ENCODE data around the gene WBP1L. TPM values are rescaled to one million over a fixed set of nuclear protein-coding genes. Genes with fewer than 3 reads are reported as not detected.
A peak's percentile ranks its signal among the peaks of the same experiment; 100 is the strongest.
"Not testable (repeated sequence)": the region's sequence is repeated elsewhere in the genome, so short reads cannot be mapped to it uniquely, and the experiment has no call there.

The WBP1L gene
- total RNA-seq, 2 experiments from 2014 or later: 23.9 to 24.6 TPM

DNA sequence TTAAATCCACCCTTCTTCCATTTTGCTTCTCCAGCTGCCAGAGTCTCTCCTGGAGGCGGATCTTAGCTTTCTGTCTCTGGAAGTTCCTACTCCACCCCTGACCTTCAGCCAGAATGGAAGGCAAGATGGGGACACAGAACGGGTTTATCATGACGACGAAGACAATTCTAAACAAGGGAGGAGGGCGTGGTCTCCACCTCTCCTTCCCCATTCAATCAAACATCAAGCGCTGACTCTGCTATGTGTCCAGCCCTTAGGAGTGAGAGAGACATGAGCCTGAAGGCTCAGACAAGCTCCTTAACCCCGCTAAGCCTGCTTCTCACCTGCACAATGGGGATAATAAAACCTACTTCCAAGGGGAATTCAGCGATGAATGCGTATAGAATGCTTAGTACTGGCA, 90.4 kb downstream of the WBP1L start:
- no peaks in the 10 kb centered on the region for H3K36me3 Mint-ChIP-seq
- H3K9me3 Mint-ChIP-seq (ENCODE audit: low read depth): no peaks in the 10 kb centered on the region
- CTCF ChIA-PET: interaction anchor here (0.9 to 4.7 kb wide), 3 partner anchors 18 to 410 kb away, joined by 3 to 23 read pairs (median 3); no protein-coding TSS in a partner anchor
- H3K4me1 Mint-ChIP-seq: no peaks in the 10 kb centered on the region
- H3K27ac Mint-ChIP-seq: no peak overlapping the region
- H3K4me3 Mint-ChIP-seq: no peak overlapping the region
- DNase-seq: no peak
- ATAC-seq: no peak
- H3K27me3 Mint-ChIP-seq: peaks cover 6% of the 10 kb centered on the region

DNA sequence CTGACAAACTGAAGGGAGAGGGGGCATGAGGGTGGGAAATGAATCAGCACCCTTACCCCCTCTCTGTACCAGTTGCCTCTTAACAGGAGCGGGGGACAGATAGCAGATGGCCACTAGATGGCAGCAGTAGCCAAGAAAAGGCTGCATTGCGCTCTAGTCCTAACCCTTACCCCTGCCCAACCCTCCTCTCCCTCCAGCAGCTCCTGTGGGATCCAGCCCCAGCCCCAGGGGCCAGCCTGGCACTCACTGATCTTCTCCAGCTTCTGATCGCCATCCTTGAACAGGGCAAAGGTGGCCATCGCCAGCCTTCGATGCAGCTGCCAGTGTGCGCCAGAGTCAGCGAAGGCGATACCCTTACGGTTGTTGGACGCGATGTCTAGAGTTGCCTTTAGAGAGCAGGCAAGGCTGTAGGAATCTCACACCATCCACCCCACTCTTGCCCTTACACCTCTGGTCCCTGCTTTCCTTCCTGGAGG, 91.3 kb downstream of the WBP1L start:
- peak; percentile 97 for ATAC-seq
- Mint-ChIP-seq H3K36me3 (no peaks in the 10 kb centered on the region), H3K4me3 (no peak overlapping the region), H3K27me3 (peaks cover 13% of the 10 kb centered on the region), H3K27ac (no peak overlapping the region), H3K4me1 (no peaks in the 10 kb centered on the region), H3K9me3 (ENCODE audit: low read depth) (no peaks in the 10 kb centered on the region)
- DNase-seq: peak; percentile 80
- CTCF ChIA-PET: interaction anchor here (0.8 to 4.7 kb wide), 15 partner anchors 12 to 409 kb away, joined by 3 to 38 read pairs (median 4); partner anchors contain the start of gene CNNM2

DNA sequence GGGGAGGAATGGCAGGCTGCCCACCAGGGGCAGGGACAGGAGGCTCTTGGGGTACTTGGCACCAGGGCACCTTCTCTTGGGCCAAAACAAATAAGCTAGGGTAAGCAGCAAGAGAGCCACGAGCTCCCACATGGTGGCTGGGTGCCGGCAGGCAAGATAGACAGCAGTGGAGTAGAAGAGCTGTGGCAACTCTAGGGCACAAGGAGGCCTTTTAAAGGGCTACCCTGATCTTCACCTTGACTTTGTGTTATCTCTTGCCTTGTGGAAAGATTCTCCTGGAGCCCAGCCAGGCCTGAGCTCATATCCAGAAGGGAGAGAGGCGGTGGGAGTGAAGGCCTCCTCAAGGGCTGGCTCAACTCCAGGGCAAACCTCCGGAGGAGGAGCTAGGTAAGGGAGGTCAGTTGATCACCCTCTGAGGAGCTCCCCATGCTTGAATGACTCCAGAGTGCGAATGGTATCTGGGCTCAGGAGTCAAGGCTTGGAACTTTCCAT, 93.5 kb downstream of the WBP1L start, which contains the start of gene CYP17A1:
Gene CYP17A1, minus strand, starts transcription at position 184 of the 492 bp plus-strand sequence. Its CDS starts 52 bp downstream, at position 132.
- ATAC-seq: no peak
- no peak within 1 kb of the TSS for H3K27ac Mint-ChIP-seq

DNA sequence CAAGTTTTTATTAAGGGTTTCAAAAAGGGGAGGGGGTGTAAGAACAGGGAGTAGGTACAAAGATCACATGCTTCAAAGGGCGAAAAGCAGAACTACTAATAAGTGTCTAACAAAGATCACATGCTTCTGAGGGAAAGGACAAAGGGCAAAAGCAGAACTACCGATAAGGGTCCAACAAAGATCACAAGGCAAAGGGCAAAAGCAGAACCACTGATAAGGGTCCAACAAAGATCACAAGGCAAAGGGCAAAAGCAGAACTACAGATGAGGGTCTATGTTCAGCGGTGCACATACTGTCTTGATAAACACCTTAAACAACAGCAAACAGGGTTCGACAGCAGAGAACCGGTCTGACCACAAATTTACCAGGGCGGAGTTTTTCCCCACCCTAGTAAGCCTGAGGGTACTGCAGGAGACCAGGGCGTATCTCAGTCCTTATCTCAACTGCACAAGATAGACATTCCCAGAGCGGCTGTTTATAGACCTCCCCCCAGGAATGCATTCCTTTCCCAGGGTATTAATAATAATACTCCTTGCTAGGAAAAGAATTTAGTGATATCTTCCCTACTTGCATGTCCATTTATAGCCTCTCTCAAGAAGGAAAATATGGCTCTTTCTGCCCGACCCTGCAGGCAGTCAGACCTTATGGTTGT, 94.7 kb downstream of the WBP1L start:
- not testable (repeated sequence) for H3K36me3 Mint-ChIP-seq; H3K4me1 Mint-ChIP-seq; DNase-seq; H3K27ac Mint-ChIP-seq; H3K9me3 Mint-ChIP-seq (ENCODE audit: low read depth); ATAC-seq; H3K4me3 Mint-ChIP-seq
- CTCF ChIA-PET: interaction anchor here (3.8 kb wide), 1 partner anchor 64 kb away, joined by 38 read pairs; no protein-coding TSS in a partner anchor
- H3K27me3 Mint-ChIP-seq: peaks cover 22% of the 10 kb centered on the region

More for the DNA sequence above, 93.5 kb downstream of the WBP1L start, which contains the start of gene CYP17A1:
- Mint-ChIP-seq H3K4me1 (no peaks in the 10 kb centered on the region), H3K36me3 (no peaks in the 10 kb centered on the region), H3K4me3 (no peak within 1 kb of the TSS), H3K27me3 (peaks cover 19% of the 10 kb centered on the region), H3K9me3 (ENCODE audit: low read depth) (no peaks in the 10 kb centered on the region)
- CTCF ChIA-PET: interaction anchor here (0.9 to 4.7 kb wide), 3 partner anchors 41 to 407 kb away, joined by 3 to 38 read pairs (median 23); no protein-coding TSS in a partner anchor
- no peak for DNase-seq

DNA sequence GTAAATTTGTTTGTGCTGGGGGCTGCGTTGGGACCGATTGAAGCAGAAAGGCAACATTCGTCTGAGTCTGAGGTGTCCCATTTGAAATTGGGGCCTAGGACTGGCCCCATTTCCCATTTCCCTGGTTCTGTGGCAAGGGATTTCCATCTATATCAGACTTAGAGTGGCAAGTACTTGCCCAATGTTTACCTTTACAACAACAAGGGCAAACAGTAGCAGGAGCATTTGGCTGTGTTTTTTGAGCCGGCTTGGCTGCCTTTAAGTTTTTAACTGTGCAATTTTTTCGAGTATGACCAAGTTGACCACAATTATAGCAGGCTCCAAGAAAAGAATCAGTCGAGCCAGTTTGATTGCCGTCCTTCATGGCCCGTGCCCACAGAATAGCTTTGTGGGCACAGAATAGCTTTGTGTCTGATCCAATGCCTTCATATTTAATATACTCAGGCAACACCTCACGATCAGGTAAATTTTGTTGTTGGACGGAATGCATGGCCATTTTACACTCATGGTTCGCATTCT, 98.1 kb downstream of the WBP1L start:
- no peaks in the 10 kb centered on the region for H3K4me1 Mint-ChIP-seq
- no peaks in the 10 kb centered on the region for H3K36me3 Mint-ChIP-seq
- no peak overlapping the region for H3K4me3 Mint-ChIP-seq
- H3K27ac Mint-ChIP-seq: no peak overlapping the region
- CTCF ChIA-PET: no interaction called here
- H3K9me3 Mint-ChIP-seq (ENCODE audit: low read depth): no peaks in the 10 kb centered on the region
- DNase-seq: no peak
- ATAC-seq: no peak
- peaks cover 24% of the 10 kb centered on the region for H3K27me3 Mint-ChIP-seq

DNA sequence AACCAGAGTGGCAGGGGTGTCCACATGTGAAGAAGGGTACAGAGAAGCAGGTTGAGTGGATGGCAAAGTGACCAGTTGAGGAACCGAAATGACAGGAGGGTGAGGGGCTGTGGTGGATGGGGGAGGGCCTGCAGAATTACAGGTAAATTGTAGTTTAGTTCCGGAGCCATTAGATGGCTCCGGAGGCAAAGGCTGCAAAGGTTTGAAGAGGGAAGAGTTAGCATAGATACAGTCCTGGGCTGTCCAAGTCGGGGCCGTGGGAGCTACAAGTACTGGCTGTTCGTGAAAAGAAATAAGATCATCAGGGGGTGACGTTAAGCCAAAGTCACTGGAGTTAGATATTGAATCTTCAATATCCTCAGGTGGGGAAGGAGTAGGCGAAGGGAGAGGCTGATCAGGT, 99.4 kb downstream of the WBP1L start:
- not testable (repeated sequence) for H3K4me3 Mint-ChIP-seq; DNase-seq; ATAC-seq; H3K36me3 Mint-ChIP-seq; H3K4me1 Mint-ChIP-seq; H3K9me3 Mint-ChIP-seq (ENCODE audit: low read depth); H3K27ac Mint-ChIP-seq
- CTCF ChIA-PET: interaction anchor here (1.5 kb wide), 1 partner anchor 227 kb away, joined by 3 read pairs; no protein-coding TSS in a partner anchor
- peaks cover 23% of the 10 kb centered on the region for H3K27me3 Mint-ChIP-seq

DNA sequence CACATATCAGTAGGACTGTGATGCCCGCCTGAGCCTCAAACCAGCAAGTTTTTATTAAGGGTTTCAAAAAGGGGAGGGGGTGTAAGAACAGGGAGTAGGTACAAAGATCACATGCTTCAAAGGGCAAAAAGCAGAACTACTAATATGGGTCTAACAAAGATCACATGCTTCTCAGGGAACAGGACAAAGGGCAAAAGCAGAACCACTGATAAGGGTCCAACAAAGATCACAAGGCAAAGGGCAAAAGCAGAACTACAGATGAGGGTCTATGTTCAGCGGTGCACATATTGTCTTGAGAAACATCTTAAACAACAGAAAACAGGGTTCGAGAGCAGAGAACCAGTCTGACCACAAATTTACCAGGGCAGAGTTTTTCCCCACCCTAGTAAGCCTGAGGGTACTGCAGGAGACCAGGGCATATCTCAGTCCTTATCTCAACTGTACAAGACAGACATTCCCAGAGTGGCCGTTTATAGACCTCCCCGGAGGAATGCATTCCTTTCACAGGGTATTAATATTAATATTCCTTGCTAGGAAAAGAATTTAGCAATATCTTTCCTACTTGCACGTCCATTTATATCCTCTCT, 100.5 kb downstream of the WBP1L start:
- DNase-seq; H3K9me3 Mint-ChIP-seq (ENCODE audit: low read depth); H3K4me3 Mint-ChIP-seq; H3K4me1 Mint-ChIP-seq; H3K27ac Mint-ChIP-seq; H3K36me3 Mint-ChIP-seq; ATAC-seq: not testable (repeated sequence)
- peaks cover 18% of the 10 kb centered on the region for H3K27me3 Mint-ChIP-seq
- CTCF ChIA-PET: interaction anchor here (1.5 kb wide), 1 partner anchor 226 kb away, joined by 3 read pairs; no protein-coding TSS in a partner anchor

DNA sequence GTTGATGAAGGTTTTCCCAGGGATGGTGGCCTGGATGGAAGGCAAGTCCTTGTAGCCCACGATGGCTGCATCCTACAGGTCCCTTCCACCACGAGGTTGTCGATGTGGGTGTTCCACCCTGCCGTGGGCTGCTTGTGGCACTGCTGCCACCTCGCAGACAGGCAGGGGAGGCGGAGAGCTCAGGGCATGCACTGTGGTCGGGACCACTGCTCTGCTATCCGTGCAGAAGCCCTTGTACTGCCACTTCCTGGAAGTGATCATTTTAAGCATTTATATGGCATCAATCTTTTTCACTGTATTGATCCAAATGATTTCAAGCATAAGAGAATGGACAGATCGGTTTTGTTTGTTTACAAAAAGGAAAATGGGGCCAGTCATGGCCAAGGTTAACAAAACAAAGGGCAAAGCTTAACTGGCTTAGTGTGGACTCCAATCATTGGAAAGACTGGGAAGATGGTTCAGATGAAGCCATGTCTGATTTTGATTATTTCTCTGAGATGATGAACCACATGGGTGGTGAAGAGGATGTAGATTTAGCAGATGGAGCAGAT, 101.7 kb downstream of the WBP1L start:
- CTCF ChIA-PET: interaction anchor here (0.6 to 1.3 kb wide), 2 partner anchors 21 to 56 kb away, joined by 4 to 6 read pairs; no protein-coding TSS in a partner anchor
- H3K27ac Mint-ChIP-seq: no peak overlapping the region
- peaks cover 11% of the 10 kb centered on the region for H3K27me3 Mint-ChIP-seq
- H3K36me3 Mint-ChIP-seq: no peaks in the 10 kb centered on the region
- no peak overlapping the region for H3K4me3 Mint-ChIP-seq
- DNase-seq (no peak), ATAC-seq (no peak)
- no peaks in the 10 kb centered on the region for H3K4me1 Mint-ChIP-seq
- H3K9me3 Mint-ChIP-seq (ENCODE audit: low read depth): no peaks in the 10 kb centered on the region

DNA sequence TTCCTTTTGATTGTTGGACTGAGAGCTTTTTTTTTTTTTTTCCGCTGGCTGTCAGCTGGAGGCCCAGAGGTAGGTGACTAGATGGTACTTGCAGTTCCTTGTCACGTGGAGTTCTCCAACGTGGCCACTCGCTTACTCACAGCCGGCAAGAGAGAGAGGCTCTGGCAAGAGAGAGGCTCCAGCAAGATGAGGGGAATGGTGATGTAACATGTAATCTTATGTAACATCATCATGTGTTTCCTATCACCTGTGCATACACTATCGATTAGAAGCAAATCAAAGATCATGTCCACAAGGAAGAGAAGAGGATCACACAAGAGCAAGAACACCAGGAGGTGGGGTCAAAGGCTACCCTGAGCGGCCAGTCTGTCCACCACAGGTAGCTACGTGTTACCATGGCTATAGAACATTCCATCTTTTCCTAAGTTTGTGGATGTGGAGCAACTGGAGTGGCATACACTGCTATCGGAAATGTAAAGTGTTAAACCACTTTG, 106.3 kb downstream of the WBP1L start:
- H3K36me3 Mint-ChIP-seq: peaks cover 1% of the 10 kb centered on the region
- no peak overlapping the region for H3K4me3 Mint-ChIP-seq
- CTCF ChIA-PET: interaction anchor here (1.0 kb wide), 1 partner anchor 15 kb away, joined by 5 read pairs; no protein-coding TSS in a partner anchor

DNA sequence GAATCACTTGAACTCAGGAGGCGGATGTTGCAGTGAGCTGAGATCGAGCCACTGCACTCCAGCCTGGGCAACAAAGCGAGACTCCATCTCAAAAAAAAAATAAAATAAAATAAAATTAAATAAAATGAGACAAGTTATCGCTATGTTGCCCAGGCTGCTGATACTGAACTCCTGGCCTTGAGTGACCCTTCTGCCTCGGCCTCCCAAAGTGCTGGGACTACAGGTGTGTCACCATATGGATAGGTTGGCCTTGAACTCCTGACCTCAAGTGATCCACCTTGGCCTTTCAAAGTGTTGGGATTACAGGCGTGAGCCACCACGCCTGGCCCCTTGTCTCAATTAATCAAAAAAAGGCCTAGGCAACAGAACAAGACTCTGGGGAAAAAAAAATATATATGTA, 109.5 kb downstream of the WBP1L start:
- H3K4me1 Mint-ChIP-seq: peaks cover 18% of the 10 kb centered on the region
- DNase-seq; H3K36me3 Mint-ChIP-seq; H3K27ac Mint-ChIP-seq; H3K9me3 Mint-ChIP-seq (ENCODE audit: low read depth); H3K4me3 Mint-ChIP-seq; CTCF ChIA-PET; ATAC-seq; H3K27me3 Mint-ChIP-seq: not testable (repeated sequence)

More for the DNA sequence above, 106.3 kb downstream of the WBP1L start:
- ATAC-seq (no peak), DNase-seq (no peak)
- peaks cover 5% of the 10 kb centered on the region for H3K4me1 Mint-ChIP-seq
- H3K27ac Mint-ChIP-seq: no peak overlapping the region
- H3K27me3 Mint-ChIP-seq: no peaks in the 10 kb centered on the region
- H3K9me3 Mint-ChIP-seq (ENCODE audit: low read depth): no peaks in the 10 kb centered on the region

DNA sequence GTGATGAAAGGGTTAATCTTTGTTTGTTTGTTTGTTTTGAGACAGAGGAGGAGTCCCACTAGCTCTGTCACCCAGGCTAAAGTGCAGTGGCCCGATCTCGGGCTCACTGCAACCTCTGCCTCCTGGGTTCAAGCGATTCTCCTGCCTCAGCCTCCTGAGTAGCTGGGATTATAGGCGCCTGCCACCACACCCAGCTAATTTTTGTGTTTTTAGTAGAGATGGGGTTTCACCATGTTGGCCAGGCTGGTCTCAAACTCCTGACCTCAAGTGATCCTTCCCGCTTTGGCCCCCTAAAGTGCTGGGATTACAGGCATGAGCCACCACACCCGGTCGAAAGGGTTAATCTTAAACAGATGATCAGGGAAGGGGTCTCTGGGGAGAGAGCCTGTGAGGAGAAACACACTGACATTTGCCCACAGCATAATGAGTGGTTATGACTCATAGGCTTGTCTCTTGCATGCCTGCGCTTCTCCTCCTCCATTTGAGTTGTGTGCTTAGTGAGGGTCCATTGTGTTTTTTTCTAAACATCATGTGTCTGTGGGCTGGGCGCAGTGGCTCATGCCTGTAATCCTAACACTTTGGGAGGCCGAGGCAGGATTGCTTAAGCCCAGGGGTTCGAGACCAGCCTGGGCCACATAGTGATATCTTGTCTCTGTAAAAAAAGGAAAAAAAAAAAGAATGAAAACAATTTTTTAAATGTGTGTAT, 112.1 kb downstream of the WBP1L start:
- not testable (repeated sequence) for H3K9me3 Mint-ChIP-seq (ENCODE audit: low read depth); H3K27ac Mint-ChIP-seq
- peak overlapping the region; percentile 43 for H3K4me3 Mint-ChIP-seq

DNA sequence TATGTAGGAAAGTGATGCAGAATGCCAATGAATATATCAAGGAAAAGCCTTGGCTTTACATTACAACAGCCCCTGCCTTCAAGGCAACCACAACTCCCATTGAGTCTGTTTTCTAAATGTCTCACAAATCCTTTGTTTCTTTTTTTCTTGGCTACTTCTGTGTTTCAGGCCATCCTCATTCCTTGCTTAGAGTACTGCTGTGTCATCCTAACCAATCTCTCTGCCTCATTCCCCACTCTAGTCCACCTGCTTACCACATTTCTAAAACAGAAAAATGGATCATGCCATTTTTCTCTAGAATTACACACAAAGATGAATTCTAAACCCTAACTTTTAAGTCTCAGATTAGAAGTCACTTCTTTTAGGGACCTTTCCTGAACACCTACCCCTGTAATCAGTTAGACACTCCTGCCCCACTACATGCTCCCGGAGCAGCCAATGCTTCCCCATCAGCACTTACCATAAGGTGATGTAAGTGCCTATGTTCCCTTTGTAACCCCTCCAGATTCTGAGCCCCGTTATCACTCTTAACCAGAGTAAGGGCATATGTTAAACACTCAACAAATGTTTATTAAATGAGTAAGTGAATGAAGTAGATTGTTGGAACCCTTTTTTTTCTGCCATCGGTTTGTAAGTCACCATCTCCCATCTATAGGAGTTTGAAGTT, 113.1 kb downstream of the WBP1L start:
- Mint-ChIP-seq H3K4me3 (no peak overlapping the region), H3K36me3 (peaks cover 8% of the 10 kb centered on the region), H3K27ac (no peak overlapping the region), H3K27me3 (no peaks in the 10 kb centered on the region), H3K4me1 (peaks cover 18% of the 10 kb centered on the region), H3K9me3 (ENCODE audit: low read depth) (no peaks in the 10 kb centered on the region)
- CTCF ChIA-PET: interaction anchor here (0.7 kb wide), 1 partner anchor 386 kb away, joined by 3 read pairs; no protein-coding TSS in a partner anchor
- DNase-seq (no peak), ATAC-seq (no peak)

More for the DNA sequence above, 112.1 kb downstream of the WBP1L start:
- H3K36me3 Mint-ChIP-seq, ATAC-seq, H3K27me3 Mint-ChIP-seq, DNase-seq: not testable (repeated sequence)
- CTCF ChIA-PET: interaction anchor here (0.7 kb wide), 1 partner anchor 387 kb away, joined by 3 read pairs; no protein-coding TSS in a partner anchor
- peaks cover 18% of the 10 kb centered on the region for H3K4me1 Mint-ChIP-seq

Measured in activated CD8-positive, alpha-beta memory T cell treated with anti-CD3 and anti-CD28 coated beads, Interleukin-2, amount 10 ng/mL, durations not matched to agents 7 days and 5 days (primary cell).